IMR-90 (cell line): ENCODE results near the gene SYT2. TPM values are rescaled to one million over a fixed set of nuclear protein-coding genes. Genes with fewer than 3 reads are reported as not detected.

ENCODE experiments used
- ATAC-seq: fragments of 200-7000 bp; cut with Tn5 transposase; 2 replicates; pipeline ENCODE4 v1.9.1; 2020; ENCODE audit warnings: low read depth, mild to moderate bottlenecking, moderate library complexity
- Bru-seq: library from RNA; stranded (reverse); fragments of 400-500 nt; gene quantifications from one replicate; lab custom pipeline; 2021; lab: Mats Ljungman, UMichigan
- BruChase-seq, 2 experiments: library from RNA; stranded (reverse); fragments of 400-500 nt; gene quantifications; one replicate each; lab custom pipeline; 2021; lab: Mats Ljungman, UMichigan
- BruUV-seq: library from RNA; stranded (reverse); fragments of 400-500 nt; replicated peaks from 2 replicates; lab custom pipeline; 2021; lab: Mats Ljungman, UMichigan
- CTCF ChIA-PET: fragments of 300-600 bp; formaldehyde crosslinking; extraction: SDS; loops from one replicate; lab custom pipeline; 2021; ENCODE audit warnings: antibody characterized with exemption; lab: Yijun Ruan, JAX
- POLR2A ChIA-PET: fragments of 300-600 bp; sonication (Branson Sonifier 250); formaldehyde crosslinking; loops from one replicate; lab custom pipeline; 2022; ENCODE audit warnings: antibody characterized with exemption; ENCODE audit not compliant: unreplicated experiment; lab: Charles Lee
- DNase-seq: peaks from one replicate; pipeline ENCODE4 v3.0.0; 2013
- H2AFZ ChIP-seq: replicated peaks from 2 replicates; pipeline ENCODE3; 2013; ENCODE audit warnings: low read length, mild to moderate bottlenecking; ENCODE audit not compliant: poor library complexity
- H2AK5ac ChIP-seq: 2 replicates; pipeline ENCODE4 v1.6.1; 2013; ENCODE audit warnings: low read depth, low read length, inconsistent platforms
- H2AK9ac ChIP-seq: replicated peaks from 2 replicates; pipeline ENCODE3; 2013; ENCODE audit warnings: mild to moderate bottlenecking, low read depth, low read length, moderate library complexity; ENCODE audit not compliant: poor library complexity
- H2BK120ac ChIP-seq: 2 replicates; pipeline ENCODE4 v1.6.1; 2013; ENCODE audit warnings: low read depth, low read length, inconsistent platforms
- H2BK15ac ChIP-seq: 3 replicates; pipeline ENCODE4 v1.6.1; 2013; ENCODE audit warnings: low read depth, low read length, inconsistent platforms
- H2BK20ac ChIP-seq: 2 replicates; pipeline ENCODE4 v1.6.1; 2013; ENCODE audit warnings: low read depth, mild to moderate bottlenecking, inconsistent platforms, low read length, moderate library complexity
- H2BK5ac ChIP-seq: 2 replicates; pipeline ENCODE4 v1.6.1; 2013; ENCODE audit warnings: mild to moderate bottlenecking, low read depth, low read length, inconsistent platforms; ENCODE audit not compliant: poor library complexity, severe bottlenecking
- H3K14ac ChIP-seq: replicated peaks from 2 replicates; pipeline ENCODE4 v1.6.1; 2013; ENCODE audit warnings: low read depth, low read length, inconsistent platforms
- H3K18ac ChIP-seq: 2 replicates; pipeline ENCODE4 v1.6.1; 2013; ENCODE audit warnings: low read depth, low read length, control low read depth
- H3K23ac ChIP-seq: 2 replicates; pipeline ENCODE4 v1.6.1; 2013; ENCODE audit warnings: low read depth, low read length, inconsistent platforms
- H3K27ac ChIP-seq: 2 replicates; pipeline ENCODE4 v1.5.1; 2013; ENCODE audit warnings: mild to moderate bottlenecking, control low read depth, low read length; ENCODE audit not compliant: insufficient read depth
- H3K27me3 ChIP-seq: 2 replicates; pipeline ENCODE4 v1.6.1; 2013; ENCODE audit warnings: low read length; ENCODE audit not compliant: control insufficient read depth, insufficient read depth
- H3K36me3 ChIP-seq: 2 replicates; pipeline ENCODE4 v1.6.1; 2013; ENCODE audit warnings: low read length, mixed read lengths; ENCODE audit not compliant: control insufficient read depth, insufficient read depth
- H3K4ac ChIP-seq: 2 replicates; pipeline ENCODE4 v1.6.1; 2013; ENCODE audit warnings: low read depth, low read length, inconsistent platforms
- H3K4me1 ChIP-seq: 2 replicates; pipeline ENCODE4 v1.6.1; 2013; ENCODE audit warnings: low read length, mixed read lengths; ENCODE audit not compliant: control insufficient read depth, insufficient read depth
- H3K4me2 ChIP-seq: 2 replicates; pipeline ENCODE4 v1.6.1; 2013; ENCODE audit warnings: low read depth, mild to moderate bottlenecking, control low read depth, low read length, moderate library complexity
- H3K4me3 ChIP-seq: 2 replicates; pipeline ENCODE4 v1.5.1; 2013; ENCODE audit warnings: low read depth, mild to moderate bottlenecking, control low read depth, low read length, moderate library complexity; ENCODE audit not compliant: insufficient read depth
- H3K56ac ChIP-seq: 2 replicates; pipeline ENCODE4 v1.6.1; 2013; ENCODE audit warnings: low read length, inconsistent platforms; ENCODE audit not compliant: insufficient read depth; ENCODE audit errors: extremely low read depth
- H3K79me1 ChIP-seq, 2 experiments: 2 replicates each; pipeline ENCODE4 v1.6.1; 2013; ENCODE audit warnings: low read length in 2 of 2, inconsistent platforms in 1 of 2, low read depth in 1 of 2
- H3K9ac ChIP-seq: 2 replicates; pipeline ENCODE4 v1.6.1; 2013; ENCODE audit warnings: low read depth, low read length, control low read depth
- H3K9me1 ChIP-seq: 2 replicates; pipeline ENCODE4 v1.6.1; 2013; ENCODE audit warnings: low read length, inconsistent platforms; ENCODE audit not compliant: insufficient read depth
- H3K9me3 ChIP-seq: 2 replicates; pipeline ENCODE4 v1.6.1; 2013; ENCODE audit warnings: low read length; ENCODE audit not compliant: control insufficient read depth, insufficient read depth
- H4K20me1 ChIP-seq: 2 replicates; pipeline ENCODE4 v1.6.1; 2013; ENCODE audit warnings: low read length, inconsistent platforms; ENCODE audit not compliant: insufficient read depth
- H4K5ac ChIP-seq: 2 replicates; pipeline ENCODE4 v1.6.1; 2013; ENCODE audit warnings: mild to moderate bottlenecking, low read depth, low read length, control low read depth
- H4K8ac ChIP-seq, 2 experiments: 2 replicates each; pipeline ENCODE4 v1.6.1; 2013; ENCODE audit warnings: low read depth in 2 of 2, low read length in 2 of 2, control low read depth in 1 of 2, inconsistent platforms in 1 of 2
- H4K91ac ChIP-seq: 2 replicates; pipeline ENCODE4 v1.6.1; 2013; ENCODE audit warnings: low read depth, low read length, inconsistent platforms; ENCODE audit not compliant: insufficient read depth
- BHLHE40 ChIP-seq: fragments of 150-350 bp; IDR thresholded peaks from 2 replicates; pipeline ENCODE4 v1.6.1; 2016; ENCODE audit warnings: mild to moderate bottlenecking, low read depth, low read length
- MAFK ChIP-seq: IDR thresholded peaks from 2 replicates; pipeline ENCODE4 v1.6.1; 2012; ENCODE audit warnings: low read depth, low read length, improper control_type of control experiment
- MAZ ChIP-seq: IDR thresholded peaks from 2 replicates; pipeline ENCODE4 v1.6.1; 2012; ENCODE audit warnings: low read depth, mild to moderate bottlenecking, low read length, improper control_type of control experiment, moderate library complexity, borderline replicate concordance
- RFX5 ChIP-seq: IDR thresholded peaks from 2 replicates; pipeline ENCODE4 v1.8.0; 2012; ENCODE audit warnings: low read depth, mild to moderate bottlenecking, low read length, moderate library complexity
- WGBS, 2 experiments: methylation state at CpG; one replicate each; pipeline versions ENCODE4 v1.1.5 to v1.1.7; 2013; ENCODE audit warnings: missing lambda C conversion rate in 2 of 2; ENCODE audit not compliant: insufficient read length in 1 of 2; ENCODE audit errors: extremely low coverage in 2 of 2; 5-methylcytosine and 5-hydroxymethylcytosine counted together
- dilution Hi-C: fragments of 300-500 bp; cut with HindIII; formaldehyde crosslinking; loops from one replicate; pipeline ENCODE4 v1.14.3; 2018; ENCODE audit warnings: low sequenced_read_pairs; ENCODE audit not compliant: unreplicated experiment
- in situ Hi-C: fragments of 300-500 bp; cut with MboI; formaldehyde crosslinking; loops from 3 replicates; pipeline ENCODE4 v1.14.3; 2019; ENCODE audit warnings: low sequenced_read_pairs, inconsistent platforms, mixed read lengths
- intact Hi-C: fragments of 100-400 bp; cut with micrococcal nuclease; formaldehyde crosslinking; loops from 2 replicates; pipeline ENCODE4 v1.10.0; 2022
- long read RNA-seq: library from polyadenylated mRNA; unstranded; transcript quantifications from one replicate; pipeline ENCODE4 v2.0.0, GENCODE V29; 2021; ENCODE audit not compliant: unreplicated experiment
- polyA plus RNA-seq, 3 experiments: library from polyadenylated mRNA; depleted of rRNA; stranded (reverse); fragments of >200 nt; gene quantifications; 2 replicates each; pipeline ENCODE4 v1.2.3, GENCODE V29; 2012; ENCODE audit warnings: low replicate concordance in 1 of 3
- total RNA-seq: library from RNA; depleted of rRNA; stranded (reverse); fragments of >200 nt; gene quantifications from 2 replicates; pipeline ENCODE4 v1.2.3, GENCODE V29; 2012; rRNA removed

Gene SYT2
- total RNA-seq: under 0.01 TPM in 2 replicates
- under 0.01 TPM in 1 of 2 replicates, not detected in the other for polyA plus RNA-seq (2012; rRNA removed)
- polyA plus RNA-seq (2012; cell fraction: cytosol; rRNA removed): 0.01 TPM in 1 of 2 replicates, not detected in the other
- 0.01 and 0.03 TPM in 2 replicates for polyA plus RNA-seq (2012; cell fraction: nucleus; rRNA removed; ENCODE audit: low replicate concordance)
- Bru-seq, nascent RNA: percentile 5 among the genes with signal in this experiment
- percentile 9 among the genes with signal in this experiment for BruChase-seq, experiment 1, labeled RNA remaining after a 6-hour chase
- BruChase-seq, experiment 2, labeled RNA remaining after a 2-hour chase: percentile 4 among the genes with signal in this experiment
- long read RNA-seq, partial matches to known transcripts: 0 of 1 reads
- long read RNA-seq, other reads (novel, unspliced or antisense): 1 of 1 reads

DNA sequence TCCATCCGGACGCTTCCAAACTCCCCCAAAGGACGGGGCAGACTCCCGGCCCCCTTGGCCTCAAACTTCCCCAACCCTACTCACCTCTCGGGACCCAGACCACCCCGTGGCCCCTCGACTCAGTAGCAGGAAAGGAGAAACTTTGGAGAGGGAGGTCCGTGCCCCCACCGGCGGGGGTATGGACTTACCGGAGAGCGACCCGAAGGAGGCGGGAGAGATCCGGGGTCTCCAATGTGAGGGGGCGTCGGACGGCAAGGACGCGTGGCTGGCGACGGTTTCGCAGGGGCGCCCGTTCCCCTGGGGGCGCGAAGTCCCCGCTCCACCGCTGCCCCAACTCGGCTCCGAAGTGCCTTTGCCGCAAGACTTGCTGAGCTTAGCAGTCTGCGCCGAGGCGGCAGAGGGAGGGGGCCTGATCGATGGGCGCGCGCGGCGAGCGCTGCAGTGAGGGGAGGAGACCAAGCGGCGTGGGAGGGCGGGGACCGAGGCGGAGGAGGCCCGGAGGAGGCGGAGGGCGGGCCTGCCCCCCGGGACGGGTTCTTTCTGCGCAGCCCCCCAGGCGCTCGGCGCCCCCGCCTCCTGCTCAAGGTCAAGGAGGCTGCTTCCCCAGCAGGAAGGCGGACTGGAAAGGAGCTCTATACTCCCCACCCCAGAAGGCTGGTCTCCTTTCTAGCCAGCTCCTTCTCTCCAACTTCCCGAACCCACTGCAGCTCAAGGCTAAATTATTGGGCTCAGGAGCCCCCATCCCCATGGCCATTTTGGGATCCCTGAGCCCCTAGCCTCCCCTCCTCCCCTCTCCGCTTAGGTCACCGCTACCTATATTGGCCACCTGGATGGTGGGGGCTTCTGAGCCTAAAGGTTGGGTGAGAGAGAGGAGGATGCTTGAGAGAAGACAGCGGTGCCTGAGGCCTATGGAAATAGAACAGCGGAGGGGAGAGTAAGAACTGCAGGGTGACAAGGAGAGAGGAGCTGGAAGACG, at the start of gene SYT2:
SYT2 (minus strand) TSS at position 385 of the 976 bp plus-strand sequence. CDS start 104,682 bp downstream, outside the sequence.
- ChIA-PET POLR2A (no interaction called here), CTCF (interaction anchor here (1.2 kb wide), 1 partner anchor 10 kb away, joined by 3 read pairs; no protein-coding TSS in a partner anchor)
- peak within 1 kb of the TSS; percentile 26; the same call in 1 of the 2 replicates for H3K4me3 ChIP-seq
- H2BK20ac ChIP-seq: no peak within 1 kb of the TSS
- ATAC-seq (peak; percentile 83), DNase-seq (no peak)
- dilution Hi-C loops (no loop called here), intact Hi-C loops (no loop called here), in situ Hi-C loops (loop anchor here (5.0 to 10.0 kb wide), 3 partner anchors 216 to 523 kb away; no protein-coding TSS in a partner anchor)
- no peak within 1 kb of the TSS for H4K5ac ChIP-seq
- peak within 1 kb of the TSS; percentile 67 for H2AFZ ChIP-seq
- H3K27me3 ChIP-seq: peaks cover 79% of the 10 kb centered on the region
- no peak within 1 kb of the TSS for H3K9ac ChIP-seq
- no peak within 1 kb of the TSS for H2BK5ac ChIP-seq
- TF ChIP-seq MAFK (peak; percentile 43), RFX5 (no peak), BHLHE40 (no peak), MAZ (0 out of 2 replicates have a peak, but pooled peaks have one; percentile 37)
- H3K36me3 ChIP-seq: no peaks in the 10 kb centered on the region
- peak within 1 kb of the TSS; percentile 87 for H3K4me2 ChIP-seq
- no peak within 1 kb of the TSS; the same call in 1 of the 2 replicates for H3K23ac ChIP-seq
- no peaks in the 10 kb centered on the region for H3K9me3 ChIP-seq
- no peak within 1 kb of the TSS for H4K8ac ChIP-seq
- no peak within 1 kb of the TSS for H3K14ac ChIP-seq
- no peak within 1 kb of the TSS for H3K18ac ChIP-seq
- H3K4me1 ChIP-seq: peaks cover 4% of the 10 kb centered on the region; the same call in 1 of the 2 replicates
- no peaks in the 10 kb centered on the region for H3K79me1 ChIP-seq
- no peak within 1 kb of the TSS for H2BK15ac ChIP-seq
- no peak within 1 kb of the TSS for H2BK120ac ChIP-seq
- no peaks in the 10 kb centered on the region for H3K9me1 ChIP-seq
- 8% methylated on average over 16 of the region's 64 CpGs; no CpG with 5 or more reads in 1 of the 2 experiments for WGBS, 2 experiments
- no peak within 1 kb of the TSS for H3K4ac ChIP-seq
- BruUV-seq: no TSS peak
- H2AK5ac ChIP-seq: no peak within 1 kb of the TSS
- H3K56ac ChIP-seq: no peak within 1 kb of the TSS
- no peak within 1 kb of the TSS for H2AK9ac ChIP-seq
- no peak within 1 kb of the TSS for H4K91ac ChIP-seq
- H3K27ac ChIP-seq: no peak within 1 kb of the TSS
- H4K20me1 ChIP-seq: no peaks in the 10 kb centered on the region
